HG02885 (cell line): ENCODE results near the gene EHD1.

ENCODE experiments used
- ATAC-seq: cut with Tn5 transposase; IDR thresholded peaks from one replicate; pipeline ENCODE4 v1.9.1; 2021; ENCODE audit warnings: mild to moderate bottlenecking; ENCODE audit not compliant: unreplicated experiment, poor library complexity

The EHD1 gene

GRCh38 chr11:64861227-64861975 is 17.0 kb downstream of the EHD1 start:
- ATAC-seq = no peak

GRCh38 chr11:64859542-64860414 is 18.6 kb downstream of the EHD1 start:
- peak; percentile 71 for ATAC-seq

- no peak for ATAC-seq
Observed at GRCh38 chr11:64858467-64859263, 19.8 kb downstream of the EHD1 start.

GRCh38 chr11:64857485-64857884 is 20.9 kb downstream of the EHD1 start:
- ATAC-seq = no peak

- ATAC-seq = no peak
Observed at GRCh38 chr11:64856382-64857227, 21.8 kb downstream of the EHD1 start.

- ATAC-seq = no peak
Observed at GRCh38 chr11:64855596-64856304, 22.7 kb downstream of the EHD1 start.

GRCh38 chr11:64854534-64855502 is 23.6 kb downstream of the EHD1 start:
- no peak for ATAC-seq

GRCh38 chr11:64854157-64854533 is 24.3 kb downstream of the EHD1 start:
- ATAC-seq = no peak

GRCh38 chr11:64853709-64854108 is 24.7 kb downstream of the EHD1 start:
- no peak for ATAC-seq

- ATAC-seq = no peak
Observed at GRCh38 chr11:64852804-64853509, 25.5 kb downstream of the EHD1 start.

- no peak for ATAC-seq
Observed at GRCh38 chr11:64851831-64852351, 26.5 kb downstream of the EHD1 start.

- peak; percentile 75 for ATAC-seq
Observed at GRCh38 chr11:64850979-64851567, 27.3 kb downstream of the EHD1 start.

- no peak for ATAC-seq
Observed at GRCh38 chr11:64849598-64850356, 28.6 kb downstream of the EHD1 start.

GRCh38 chr11:64848826-64849597 is 29.4 kb downstream of the EHD1 start:
- ATAC-seq = no peak

GRCh38 chr11:64848214-64848825 is 30.1 kb downstream of the EHD1 start:
- ATAC-seq = no peak
